ENCODE data around the gene DSTN.

- TF ChIP-seq REST (IDR thresholded peaks at IDR 0.05; ENCODE audit: insufficient read depth in 1 of 2, low read depth in 2 of 2, low read length in 1 of 2) (no peak), POLR2AphosphoS5 (IDR thresholded peaks at IDR 0.05; ENCODE audit: low read depth, low read length) (no peak)
Measured at GRCh38 chr20:17641520-17641964, 71.7 kb downstream of the DSTN start.

Measured in Panc1 (cell line).